ENCODE data around the gene PTPN5.
"Not testable (repeated sequence)": the region's sequence is repeated elsewhere in the genome, so short reads cannot be mapped to it uniquely, and the experiment has no call there.

PTPN5 gene

GRCh38 chr11:18682466-18682865 is 109.1 kb downstream of the PTPN5 start:
- no peak for DNase-seq (ENCODE audit: low spot score)

- not testable (repeated sequence) for DNase-seq (ENCODE audit: low spot score)
Measured at GRCh38 chr11:18681949-18682348, 109.6 kb downstream of the PTPN5 start.
